Measurements from ENCODE around the gene TMEM181.

GRCh38 chr6:158538741-158539140 is 21.1 kb upstream of the TMEM181 start:
- no peak for TF ChIP-seq POLR2A (IDR thresholded peaks at IDR 0.05)
- TF ChIP-seq, protein P1, sequence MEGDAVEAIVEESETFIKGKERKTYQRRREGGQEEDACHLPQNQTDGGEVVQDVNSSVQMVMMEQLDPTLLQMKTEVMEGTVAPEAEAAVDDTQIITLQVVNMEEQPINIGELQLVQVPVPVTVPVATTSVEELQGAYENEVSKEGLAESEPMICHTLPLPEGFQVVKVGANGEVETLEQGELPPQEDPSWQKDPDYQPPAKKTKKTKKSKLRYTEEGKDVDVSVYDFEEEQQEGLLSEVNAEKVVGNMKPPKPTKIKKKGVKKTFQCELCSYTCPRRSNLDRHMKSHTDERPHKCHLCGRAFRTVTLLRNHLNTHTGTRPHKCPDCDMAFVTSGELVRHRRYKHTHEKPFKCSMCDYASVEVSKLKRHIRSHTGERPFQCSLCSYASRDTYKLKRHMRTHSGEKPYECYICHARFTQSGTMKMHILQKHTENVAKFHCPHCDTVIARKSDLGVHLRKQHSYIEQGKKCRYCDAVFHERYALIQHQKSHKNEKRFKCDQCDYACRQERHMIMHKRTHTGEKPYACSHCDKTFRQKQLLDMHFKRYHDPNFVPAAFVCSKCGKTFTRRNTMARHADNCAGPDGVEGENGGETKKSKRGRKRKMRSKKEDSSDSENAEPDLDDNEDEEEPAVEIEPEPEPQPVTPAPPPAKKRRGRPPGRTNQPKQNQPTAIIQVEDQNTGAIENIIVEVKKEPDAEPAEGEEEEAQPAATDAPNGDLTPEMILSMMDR (IDR thresholded peaks at IDR 0.05): no peak
